Left colon (tissue), 2 donors: ENCODE measurements around the gene ACTL7B. TPM values are rescaled to one million over a fixed set of nuclear protein-coding genes. Genes with fewer than 3 reads are reported as not detected.
A peak's percentile ranks its signal among the peaks of the same experiment; 100 is the strongest.
"Not testable (repeated sequence)": the region's sequence is repeated elsewhere in the genome, so short reads cannot be mapped to it uniquely, and the experiment has no call there.

ENCODE experiments used
- ATAC-seq: fragments of 200-7000 bp; cut with Tn5 transposase; one replicate; pipeline ENCODE4 v1.9.1; 2020; ENCODE audit warnings: mild to moderate bottlenecking, moderate library complexity
- DNase-seq, 2 donors: peaks; one replicate each; pipeline ENCODE4 v3.0.0-alpha.2; 2020
- intact Hi-C, 2 donors: fragments of 100-400 bp; cut with DNase I in 1 of 2; cut with micrococcal nuclease in 1 of 2; formaldehyde crosslinking; loops; one replicate each; pipeline versions ENCODE4 v1.11.2 to v1.14.0; 2022; cut with DNase I, micrococcal nuclease
- total RNA-seq, 2 donors: library from RNA; stranded (reverse); fragmentation: NEBNext Ultra II Directional; extraction: Animal tissue kit (Norgen Biotek cat#: 25700); gene quantifications; one replicate each; pipeline ENCODE4 v1.2.1, GENCODE V29; 2021
- donor health status: DM: no; HTN: no; CAD: no.
- donor health status: DM: yes; HTN: yes; CAD: no.

ACTL7B gene
- total RNA-seq, 2 donors from 2014 or later = not detected

- intact Hi-C loops = no loop called here
- peak; percentile 56 for ATAC-seq
- DNase-seq = no peak
Observed at GRCh38 chr9:108850293-108850897, 5.4 kb downstream of the ACTL7B start.

GRCh38 chr9:108848296-108848695, 7.5 kb downstream of the ACTL7B start:
- ATAC-seq, DNase-seq, intact Hi-C loops: not testable (repeated sequence)

- intact Hi-C loops = no loop called here
- ATAC-seq (no peak), DNase-seq (no peak)
Observed at GRCh38 chr9:108845947-108846346, 9.8 kb downstream of the ACTL7B start.

GRCh38 chr9:108845507-108845906, 10.3 kb downstream of the ACTL7B start:
- ATAC-seq = no peak

GRCh38 chr9:108844856-108845255, 10.9 kb downstream of the ACTL7B start:
- no peak for DNase-seq
- ATAC-seq = no peak
- intact Hi-C loops = no loop called here

More at GRCh38 chr9:108845507-108845906, 10.3 kb downstream of the ACTL7B start:
- intact Hi-C loops = no loop called here
- no peak for DNase-seq

- no peak for ATAC-seq
- intact Hi-C loops = no loop called here
Observed at GRCh38 chr9:108844391-108844790, 11.4 kb downstream of the ACTL7B start.

GRCh38 chr9:108842610-108843295, 13.0 kb downstream of the ACTL7B start:
- DNase-seq (no peak), ATAC-seq (no peak)
- intact Hi-C loops = no loop called here

More at GRCh38 chr9:108844391-108844790, 11.4 kb downstream of the ACTL7B start:
- no peak for DNase-seq

GRCh38 chr9:108839561-108839960, 16.2 kb downstream of the ACTL7B start:
- ATAC-seq, intact Hi-C loops, DNase-seq: not testable (repeated sequence)

- DNase-seq = no peak
- no peak for ATAC-seq
- intact Hi-C loops = no loop called here
Observed at GRCh38 chr9:108838017-108838416, 17.8 kb downstream of the ACTL7B start.

GRCh38 chr9:108837530-108837929, 18.3 kb downstream of the ACTL7B start:
- no peak for ATAC-seq
- no peak for DNase-seq
- intact Hi-C loops = no loop called here

GRCh38 chr9:108836781-108837180, 19.0 kb downstream of the ACTL7B start:
- ATAC-seq (no peak), DNase-seq (no peak)
- intact Hi-C loops = no loop called here

GRCh38 chr9:108836319-108836718, 19.5 kb downstream of the ACTL7B start:
- intact Hi-C loops = no loop called here
- no peak for ATAC-seq
- no peak for DNase-seq

GRCh38 chr9:108835831-108836230, 20.0 kb downstream of the ACTL7B start:
- DNase-seq (no peak), ATAC-seq (no peak)
- intact Hi-C loops = no loop called here

- intact Hi-C loops = no loop called here
- no peak for DNase-seq
- ATAC-seq = no peak
Observed at GRCh38 chr9:108834959-108835665, 20.7 kb downstream of the ACTL7B start.

- ATAC-seq (no peak), DNase-seq (no peak)
- intact Hi-C loops = no loop called here
Observed at GRCh38 chr9:108832179-108832500, 23.6 kb downstream of the ACTL7B start.

GRCh38 chr9:108831496-108832178, 24.1 kb downstream of the ACTL7B start:
- ATAC-seq (no peak), DNase-seq (no peak)
- intact Hi-C loops = no loop called here

- intact Hi-C loops = no loop called here
- DNase-seq (no peak), ATAC-seq (no peak)
Observed at GRCh38 chr9:108830272-108830671, 25.5 kb downstream of the ACTL7B start.

GRCh38 chr9:108823829-108824228, 32.0 kb downstream of the ACTL7B start:
- ATAC-seq (no peak), DNase-seq (no peak)
- intact Hi-C loops = no loop called here

- intact Hi-C loops = no loop called here
- DNase-seq (no peak), ATAC-seq (no peak)
Observed at GRCh38 chr9:108816037-108816436, 39.7 kb downstream of the ACTL7B start.

- ATAC-seq = no peak
- intact Hi-C loops = no loop called here
- DNase-seq = no peak
Observed at GRCh38 chr9:108815156-108815555, 40.6 kb downstream of the ACTL7B start.
